ENCODE data around the gene PIERCE2. TPM values are rescaled to one million over a fixed set of nuclear protein-coding genes. Genes with fewer than 3 reads are reported as not detected.

PIERCE2 gene
- total and polyA plus RNA-seq, 2 of the 13 experiments (the other 11 are each of a cell fraction or from before 2014, with no cell fraction given) = 0.09 TPM; not detected in 1

DNA sequence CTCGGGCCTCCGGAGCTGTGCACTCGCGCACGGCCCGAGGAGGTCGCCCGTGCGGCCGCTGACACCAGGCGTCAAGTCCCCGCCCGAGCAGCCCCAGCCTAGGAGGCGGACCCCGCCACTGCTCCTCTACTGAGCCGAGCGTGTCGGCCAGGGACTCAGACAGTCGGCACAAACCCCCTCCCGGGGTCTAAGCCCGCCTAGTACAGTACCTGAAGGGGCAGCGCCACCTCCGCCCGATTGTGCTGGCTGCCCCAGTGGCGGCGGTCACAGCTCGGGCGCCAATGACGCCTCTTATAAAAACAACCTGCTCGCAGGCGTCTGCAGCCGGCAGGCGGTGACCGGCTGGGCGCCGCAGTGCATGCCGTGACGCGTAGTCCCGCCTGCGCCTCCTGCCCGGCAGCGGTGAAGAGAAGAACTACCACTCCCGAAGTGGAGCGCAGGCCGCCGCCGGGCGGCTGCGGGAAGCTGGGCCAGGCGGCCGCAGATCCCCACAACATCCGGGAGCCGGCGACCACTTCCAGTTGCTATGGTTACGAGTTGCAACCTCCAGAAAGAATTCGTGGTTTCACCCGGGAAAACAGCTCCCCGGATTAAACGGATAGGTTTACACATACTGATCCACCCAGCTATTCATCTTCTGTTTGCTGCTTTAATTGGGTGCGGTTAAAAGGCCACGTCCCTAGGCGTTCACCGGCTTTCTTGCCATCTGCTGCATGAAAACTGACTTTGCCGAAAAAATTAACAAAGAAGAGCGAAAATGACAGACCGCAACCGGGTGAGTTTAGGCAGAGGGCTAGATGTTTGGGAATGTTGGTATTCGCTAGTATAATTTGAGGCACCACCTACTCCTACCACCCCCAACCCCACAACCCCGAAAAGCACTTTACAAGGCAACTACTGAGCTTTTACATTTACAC, at the start of gene PIERCE2, which contains the start of gene CCPG1 (continued):
- TF ChIP-seq, protein P1, sequence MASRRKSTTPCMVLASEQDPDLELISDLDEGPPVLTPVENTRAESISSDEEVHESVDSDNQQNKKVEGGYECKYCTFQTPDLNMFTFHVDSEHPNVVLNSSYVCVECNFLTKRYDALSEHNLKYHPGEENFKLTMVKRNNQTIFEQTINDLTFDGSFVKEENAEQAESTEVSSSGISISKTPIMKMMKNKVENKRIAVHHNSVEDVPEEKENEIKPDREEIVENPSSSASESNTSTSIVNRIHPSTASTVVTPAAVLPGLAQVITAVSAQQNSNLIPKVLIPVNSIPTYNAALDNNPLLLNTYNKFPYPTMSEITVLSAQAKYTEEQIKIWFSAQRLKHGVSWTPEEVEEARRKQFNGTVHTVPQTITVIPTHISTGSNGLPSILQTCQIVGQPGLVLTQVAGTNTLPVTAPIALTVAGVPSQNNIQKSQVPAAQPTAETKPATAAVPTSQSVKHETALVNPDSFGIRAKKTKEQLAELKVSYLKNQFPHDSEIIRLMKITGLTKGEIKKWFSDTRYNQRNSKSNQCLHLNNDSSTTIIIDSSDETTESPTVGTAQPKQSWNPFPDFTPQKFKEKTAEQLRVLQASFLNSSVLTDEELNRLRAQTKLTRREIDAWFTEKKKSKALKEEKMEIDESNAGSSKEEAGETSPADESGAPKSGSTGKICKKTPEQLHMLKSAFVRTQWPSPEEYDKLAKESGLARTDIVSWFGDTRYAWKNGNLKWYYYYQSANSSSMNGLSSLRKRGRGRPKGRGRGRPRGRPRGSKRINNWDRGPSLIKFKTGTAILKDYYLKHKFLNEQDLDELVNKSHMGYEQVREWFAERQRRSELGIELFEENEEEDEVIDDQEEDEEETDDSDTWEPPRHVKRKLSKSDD (CRISPR knock-in tag; IDR thresholded peaks at IDR 0.05; ENCODE audit: low read depth) = no peak
- TF ChIP-seq ZNF260 (CRISPR knock-in tag; IDR thresholded peaks at IDR 0.05; ENCODE audit: borderline replicate concordance, low read depth) = no peak
- no peak for TF ChIP-seq SYNCRIP (IDR thresholded peaks at IDR 0.05; ENCODE audit: insufficient read depth, low read depth, low read length)
- TF ChIP-seq BHLHE40 (IDR thresholded peaks at IDR 0.05; ENCODE audit: low read length) = no peak
- TF ChIP-seq MATR3 (CRISPR knock-in tag; IDR thresholded peaks at IDR 0.05) = no peak
- TF ChIP-seq, protein P2, sequence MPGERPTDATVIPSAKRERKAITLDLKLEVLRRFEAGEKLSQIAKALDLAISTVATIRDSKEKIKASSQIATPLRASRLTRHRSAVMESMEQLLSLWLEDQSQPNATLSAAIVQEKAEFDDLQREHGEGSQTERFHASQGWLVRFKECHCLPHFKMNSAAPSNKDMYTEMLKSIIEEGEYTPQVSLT (CRISPR knock-in tag; IDR thresholded peaks at IDR 0.05; ENCODE audit: borderline replicate concordance, low read depth) = no peak
- peak; percentile 27; the same call in 1 of the 2 replicates for TF ChIP-seq ZNF724P (CRISPR knock-in tag; IDR thresholded peaks at IDR 0.05; ENCODE audit: borderline replicate concordance)
- no peak for TF ChIP-seq NPAS2 (CRISPR knock-in tag; IDR thresholded peaks at IDR 0.05; ENCODE audit: borderline replicate concordance)
- no peak for TF ChIP-seq ZNF263 (CRISPR knock-in tag; IDR thresholded peaks at IDR 0.05)
- no peak for TF ChIP-seq PHF5A (CRISPR knock-in tag; IDR thresholded peaks at IDR 0.05; ENCODE audit: low read depth, unreplicated experiment)
- TF ChIP-seq ZNF160 (CRISPR knock-in tag; IDR thresholded peaks at IDR 0.05) = no peak
- no peak for TF ChIP-seq FIP1L1 (IDR thresholded peaks at IDR 0.05; ENCODE audit: borderline replicate concordance, insufficient read depth, low read depth, low read length)
- no peak; the same call in 1 of the 2 replicates for TF ChIP-seq ZNF12 (CRISPR knock-in tag; IDR thresholded peaks at IDR 0.05)
- TF ChIP-seq EEA1 (CRISPR knock-in tag; IDR thresholded peaks at IDR 0.05; ENCODE audit: borderline replicate concordance) = 0 out of 2 replicates have a peak, but pooled peaks have one; percentile 65
- TF ChIP-seq, protein P3, sequence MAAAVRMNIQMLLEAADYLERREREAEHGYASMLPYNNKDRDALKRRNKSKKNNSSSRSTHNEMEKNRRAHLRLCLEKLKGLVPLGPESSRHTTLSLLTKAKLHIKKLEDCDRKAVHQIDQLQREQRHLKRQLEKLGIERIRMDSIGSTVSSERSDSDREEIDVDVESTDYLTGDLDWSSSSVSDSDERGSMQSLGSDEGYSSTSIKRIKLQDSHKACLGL (CRISPR knock-in tag; IDR thresholded peaks at IDR 0.05) = peak; percentile 87; the same call in 1 of the 2 replicates
- TF ChIP-seq ZNF7 (CRISPR knock-in tag; IDR thresholded peaks at IDR 0.05) = peak; percentile 89
- peak; percentile 53; the same call in 1 of the 2 replicates for TF ChIP-seq MED1 (CRISPR knock-in tag; IDR thresholded peaks at IDR 0.05)
- TF ChIP-seq PHF8 (CRISPR knock-in tag; IDR thresholded peaks at IDR 0.05) = peak; percentile 89
- 0 out of 2 replicates have a peak, but pooled peaks have one; percentile 24 for TF ChIP-seq RCOR2 (CRISPR knock-in tag; IDR thresholded peaks at IDR 0.05)
- TF ChIP-seq SETDB1 (CRISPR knock-in tag; IDR thresholded peaks at IDR 0.05; ENCODE audit: borderline replicate concordance) = no peak
- TF ChIP-seq, protein P4, sequence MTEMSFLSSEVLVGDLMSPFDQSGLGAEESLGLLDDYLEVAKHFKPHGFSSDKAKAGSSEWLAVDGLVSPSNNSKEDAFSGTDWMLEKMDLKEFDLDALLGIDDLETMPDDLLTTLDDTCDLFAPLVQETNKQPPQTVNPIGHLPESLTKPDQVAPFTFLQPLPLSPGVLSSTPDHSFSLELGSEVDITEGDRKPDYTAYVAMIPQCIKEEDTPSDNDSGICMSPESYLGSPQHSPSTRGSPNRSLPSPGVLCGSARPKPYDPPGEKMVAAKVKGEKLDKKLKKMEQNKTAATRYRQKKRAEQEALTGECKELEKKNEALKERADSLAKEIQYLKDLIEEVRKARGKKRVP (CRISPR knock-in tag; IDR thresholded peaks at IDR 0.05) = no peak
- peak; percentile 89 for TF ChIP-seq CREB1 (IDR thresholded peaks at IDR 0.05)
- peak; percentile 82 for TF ChIP-seq CREB1 (CRISPR knock-in tag; IDR thresholded peaks at IDR 0.05)
- TF ChIP-seq, protein P5, sequence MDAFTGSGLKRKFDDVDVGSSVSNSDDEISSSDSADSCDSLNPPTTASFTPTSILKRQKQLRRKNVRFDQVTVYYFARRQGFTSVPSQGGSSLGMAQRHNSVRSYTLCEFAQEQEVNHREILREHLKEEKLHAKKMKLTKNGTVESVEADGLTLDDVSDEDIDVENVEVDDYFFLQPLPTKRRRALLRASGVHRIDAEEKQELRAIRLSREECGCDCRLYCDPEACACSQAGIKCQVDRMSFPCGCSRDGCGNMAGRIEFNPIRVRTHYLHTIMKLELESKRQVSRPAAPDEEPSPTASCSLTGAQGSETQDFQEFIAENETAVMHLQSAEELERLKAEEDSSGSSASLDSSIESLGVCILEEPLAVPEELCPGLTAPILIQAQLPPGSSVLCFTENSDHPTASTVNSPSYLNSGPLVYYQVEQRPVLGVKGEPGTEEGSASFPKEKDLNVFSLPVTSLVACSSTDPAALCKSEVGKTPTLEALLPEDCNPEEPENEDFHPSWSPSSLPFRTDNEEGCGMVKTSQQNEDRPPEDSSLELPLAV (CRISPR knock-in tag; conservative IDR thresholded peaks at IDR 0.05; ENCODE audit: low read depth) = no peak

Data from HepG2 (cell line).